Inferior parietal cortex (tissue), 1 donor: Measurements from ENCODE around the gene TTLL4.
A peak's percentile ranks its signal among the peaks of the same experiment; 100 is the strongest.

ENCODE experiments used
- DNase-seq: peaks from one replicate; pipeline ENCODE4 v3.0.0-alpha.2; 2016; ENCODE audit errors: extremely low spot score

TTLL4 gene

DNA sequence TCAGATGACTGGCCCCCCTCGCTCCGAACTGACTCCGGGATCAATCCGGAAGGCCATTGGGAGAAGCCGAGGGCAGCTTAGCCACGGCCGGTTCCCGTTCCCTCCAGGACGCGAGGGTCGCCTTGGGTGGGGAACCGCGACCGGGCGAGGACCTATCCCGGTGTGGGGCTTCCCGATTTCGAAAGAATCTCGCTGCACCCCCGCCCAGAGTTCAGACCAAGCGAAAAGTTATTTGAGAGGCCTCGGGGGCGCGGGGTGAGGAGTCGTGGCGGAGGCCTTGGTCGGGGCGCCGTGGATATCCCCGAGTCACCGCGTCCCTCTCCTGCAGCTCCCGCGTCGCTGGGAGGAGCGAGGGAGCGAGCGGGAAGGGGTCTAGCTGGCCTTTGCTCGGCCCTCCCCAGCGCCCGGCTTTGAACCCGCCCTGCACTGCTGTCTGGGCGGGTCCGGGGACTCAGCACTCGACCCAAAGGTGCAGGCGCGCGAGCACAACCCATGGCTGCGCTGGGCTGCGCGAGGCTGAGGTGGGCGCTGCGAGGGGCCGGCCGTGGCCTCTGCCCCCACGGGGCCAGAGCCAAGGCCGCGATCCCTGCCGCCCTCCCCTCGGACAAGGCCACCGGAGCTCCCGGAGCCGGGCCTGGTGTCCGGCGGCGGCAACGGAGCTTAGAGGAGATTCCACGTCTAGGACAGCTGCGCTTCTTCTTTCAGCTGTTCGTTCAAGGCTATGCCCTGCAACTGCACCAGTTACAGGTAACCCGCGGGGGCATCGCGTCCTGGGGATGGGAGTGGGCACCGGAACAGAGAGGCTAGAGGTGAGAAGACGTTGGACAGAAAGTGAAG, 71.3 kb downstream of the TTLL4 start, which contains the start of gene CYP27A1:
TSS of gene CYP27A1 (plus strand) at position 457 of the 837 bp plus-strand sequence. CDS start at position 493, 36 bp downstream.
- peak; percentile 48 for DNase-seq

DNA sequence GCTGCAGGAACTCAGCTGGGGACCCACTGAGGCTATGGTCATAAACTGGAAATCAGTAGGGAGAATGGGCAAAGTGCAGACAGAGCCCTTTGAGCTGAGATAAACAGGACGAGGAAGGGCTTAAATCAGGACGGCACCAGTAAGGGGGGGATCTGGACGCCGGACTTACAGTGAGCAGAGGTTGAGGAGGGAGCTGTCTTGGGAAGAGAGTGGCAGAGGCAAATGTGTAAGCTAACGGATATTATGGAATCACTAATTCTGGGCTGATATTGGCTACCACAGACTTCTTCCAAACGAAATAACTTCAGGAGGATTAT, 71.9 kb downstream of the TTLL4 start:
- DNase-seq, result no peak

DNA sequence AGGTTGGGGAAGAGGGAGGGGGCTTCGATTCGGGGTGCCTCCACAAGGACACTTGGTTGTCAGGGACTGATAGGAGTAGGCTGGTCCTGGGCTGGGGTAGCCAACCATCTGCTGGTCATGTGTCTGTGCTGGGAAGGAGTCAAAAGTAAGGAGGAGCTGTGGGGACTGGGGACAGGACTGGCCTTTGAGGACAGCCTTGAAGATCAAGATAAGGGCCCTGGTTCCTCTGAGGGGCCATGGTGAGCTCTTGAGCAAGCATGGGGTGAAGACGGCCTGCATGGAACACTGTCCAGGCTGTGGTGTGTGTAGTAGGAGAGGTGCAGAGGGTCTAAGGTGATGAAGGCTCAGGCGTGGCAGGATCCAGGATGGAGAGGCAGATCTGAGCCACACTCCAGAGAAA, 73.1 kb downstream of the TTLL4 start:
- no peak for DNase-seq

DNA sequence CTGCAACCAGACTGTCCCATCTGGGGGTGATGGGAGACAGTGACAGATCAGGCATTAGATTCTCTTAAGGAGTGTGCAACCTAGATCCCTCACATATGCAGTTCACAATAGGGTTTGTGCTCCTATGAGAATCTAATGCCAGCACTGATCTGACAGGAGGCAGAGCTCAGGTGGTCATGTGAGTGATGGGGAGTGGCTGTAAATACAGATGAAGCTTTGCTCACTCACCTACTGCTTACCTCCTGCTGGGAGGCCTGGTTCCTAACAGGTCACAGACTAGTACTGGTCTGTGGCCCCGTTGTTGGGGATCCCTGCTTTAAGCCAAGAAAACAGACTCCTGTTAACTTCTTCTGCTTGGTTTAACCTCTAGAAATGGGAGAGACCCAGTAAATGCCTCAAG, 74.5 kb downstream of the TTLL4 start:
- DNase-seq, result no peak

DNA sequence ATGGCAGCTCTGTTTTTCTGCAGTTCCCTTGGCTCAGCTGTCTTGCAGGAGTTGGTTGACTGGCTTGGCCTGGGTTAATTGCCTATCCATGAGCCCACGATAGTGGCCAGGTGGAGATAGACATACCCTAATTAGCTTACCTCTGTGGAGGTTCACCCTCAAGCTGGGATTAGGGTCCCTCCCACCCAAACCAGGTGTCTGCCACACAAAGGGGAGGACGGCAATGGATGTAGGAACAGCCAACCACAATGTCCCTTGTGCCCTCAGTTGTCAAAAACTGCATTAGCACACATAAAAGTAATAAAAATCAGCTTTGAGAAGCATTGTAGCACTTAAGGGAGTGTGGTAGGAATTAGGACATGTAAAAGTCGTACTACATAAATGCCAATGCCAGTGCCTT, 75.5 kb downstream of the TTLL4 start:
- no peak for DNase-seq

DNA sequence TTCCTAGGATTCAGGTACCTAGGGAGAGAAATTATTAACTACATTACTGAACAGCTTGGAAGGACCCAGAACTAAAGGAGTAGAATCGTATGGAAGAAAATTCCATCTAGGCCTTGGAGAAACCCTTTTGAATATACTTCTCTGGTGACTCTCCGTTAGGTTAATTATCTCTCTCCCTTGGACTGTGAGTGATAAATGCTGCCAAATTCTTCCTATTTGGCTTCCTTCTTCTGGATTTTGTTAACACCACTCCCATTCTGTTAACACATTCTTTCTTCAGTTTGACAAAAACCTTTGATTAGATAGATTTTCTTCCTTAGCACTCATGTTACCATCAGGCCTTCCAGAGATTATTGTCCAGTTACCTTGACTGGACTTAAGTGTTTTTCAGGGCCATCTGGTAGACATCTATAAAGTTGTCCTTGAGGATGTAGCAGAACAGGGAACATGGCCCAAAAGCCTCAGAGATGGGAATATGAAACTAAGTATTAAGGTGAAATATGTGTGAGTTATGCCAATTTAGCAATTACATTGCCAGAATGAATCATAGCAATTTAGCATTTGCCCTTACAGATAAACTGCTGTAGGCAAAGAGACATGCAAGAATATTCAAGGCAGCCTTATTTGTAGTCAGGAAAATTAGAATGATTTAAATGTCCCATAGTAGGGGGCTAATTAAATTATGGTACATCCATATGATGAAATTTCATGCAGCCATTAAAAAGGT, 78.1 kb downstream of the TTLL4 start:
- DNase-seq, result no peak

DNA sequence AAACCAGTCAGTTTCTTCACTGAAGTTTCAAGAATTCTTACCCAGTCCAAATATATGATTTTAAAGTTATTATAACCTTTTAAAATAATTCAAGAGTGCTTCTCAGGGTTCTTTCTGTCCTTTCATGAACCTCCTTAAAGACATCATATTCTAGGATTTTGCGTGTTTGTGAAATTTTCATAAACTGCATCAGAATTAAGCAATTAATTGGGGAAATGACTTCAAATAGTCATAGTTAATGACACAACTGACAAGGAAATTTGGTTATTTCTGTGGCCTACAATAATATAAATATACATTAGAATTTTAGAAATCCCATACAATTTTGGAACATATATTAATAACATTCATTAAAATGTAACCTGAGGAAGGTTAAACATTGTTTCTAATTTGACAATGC, 81.8 kb downstream of the TTLL4 start:
- DNase-seq, result no peak

DNA sequence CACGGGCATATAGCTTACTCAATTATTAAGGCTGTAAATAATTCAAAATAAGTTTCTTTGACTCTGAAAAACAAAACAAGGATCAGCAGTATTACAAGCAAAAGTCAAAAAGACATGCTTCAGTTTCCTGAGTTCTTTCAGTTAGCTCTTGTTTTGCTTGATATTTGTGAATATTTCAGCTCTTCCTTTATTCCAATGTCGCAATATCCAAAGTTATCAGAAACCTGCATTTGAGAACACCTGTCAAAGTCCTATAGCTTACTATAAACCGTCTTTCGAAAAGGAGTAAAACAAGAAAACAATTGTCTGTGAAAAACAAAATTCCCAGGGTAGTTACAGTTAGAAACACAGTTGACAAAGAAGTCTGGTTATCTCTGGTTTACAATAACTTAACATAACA, 86.1 kb downstream of the TTLL4 start:
- no peak for DNase-seq

DNA sequence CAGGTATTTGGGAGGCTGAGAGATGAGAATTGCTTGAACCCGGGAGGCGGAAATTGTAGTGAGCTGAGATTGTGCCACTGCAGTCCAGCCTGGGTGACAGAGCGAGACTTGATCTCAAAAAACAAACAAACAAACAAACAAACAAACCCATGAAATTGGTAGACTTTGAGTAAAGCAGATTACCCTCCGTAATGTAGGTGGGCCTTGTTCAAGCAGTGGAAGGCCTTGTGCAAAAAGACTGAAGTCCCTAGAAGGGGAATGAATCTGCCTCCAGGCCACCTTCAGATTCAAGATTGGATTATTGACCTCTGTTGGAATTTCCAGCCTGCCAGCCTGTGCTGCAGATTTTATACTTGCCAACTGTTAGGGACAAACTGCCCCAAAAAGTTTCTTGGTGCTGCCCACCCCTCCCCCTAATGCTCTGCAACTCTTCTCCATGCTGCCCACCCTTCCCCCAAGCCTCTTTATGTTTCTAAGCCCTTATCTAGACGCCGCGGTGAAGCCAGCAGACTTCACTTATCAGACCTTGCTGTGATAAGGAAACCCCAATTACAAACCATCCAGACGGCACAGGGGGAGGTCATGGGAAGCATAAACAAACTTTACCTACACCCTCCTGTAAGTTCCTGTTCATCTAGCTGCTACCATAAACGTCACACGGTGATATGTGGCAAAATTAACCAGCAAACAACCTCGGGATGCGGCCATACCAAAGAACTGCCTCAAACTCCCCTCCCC, 88.3 kb downstream of the TTLL4 start:
- no peak for DNase-seq

DNA sequence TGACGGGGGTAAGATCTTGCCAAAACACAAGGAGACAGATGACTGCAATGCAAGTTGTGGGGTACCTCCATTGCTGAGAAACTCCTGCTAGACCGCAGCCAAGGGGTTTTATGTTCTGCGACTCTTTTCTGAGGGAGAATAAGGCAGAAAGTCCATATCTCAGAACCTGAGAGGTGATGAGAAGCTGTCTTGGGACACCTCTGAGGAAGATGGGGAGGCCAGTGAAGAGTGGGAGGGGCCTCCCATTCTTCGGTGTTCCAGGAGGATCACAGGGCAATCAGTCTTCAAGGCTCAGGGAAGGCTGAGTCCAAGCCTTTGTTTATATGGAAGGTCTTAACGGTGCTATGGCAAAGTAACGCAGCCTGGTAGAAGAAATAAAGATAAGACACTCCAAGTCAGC, 89.4 kb downstream of the TTLL4 start:
- DNase-seq, result no peak

DNA sequence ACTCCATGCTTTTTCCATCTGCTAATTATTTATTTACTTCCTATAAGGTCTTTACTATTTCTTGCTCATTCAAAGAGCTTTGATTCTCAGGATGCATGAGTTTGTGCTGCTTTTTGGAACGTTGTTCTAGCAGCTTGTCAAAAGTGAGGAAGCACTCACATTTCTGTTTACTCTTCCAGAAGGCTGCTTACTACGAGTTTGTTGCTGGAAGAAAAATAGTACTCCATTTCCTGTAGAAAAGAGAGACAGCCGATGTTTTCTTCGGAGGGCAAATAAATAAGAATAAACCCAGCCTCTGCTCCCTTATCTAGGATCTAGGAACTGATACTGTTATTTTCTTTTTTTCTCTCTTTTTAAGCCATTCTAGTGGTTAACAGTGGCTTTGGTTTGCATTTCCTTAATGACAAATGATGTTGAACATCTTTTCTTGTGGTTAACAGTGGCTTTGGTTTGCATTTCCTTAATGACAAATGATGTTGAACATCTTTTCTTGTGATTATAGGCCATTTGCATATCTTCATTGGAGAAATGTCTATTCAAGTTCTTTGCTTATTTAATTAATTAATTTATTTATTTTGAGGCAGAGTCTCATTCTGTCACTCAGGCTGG, 91.9 kb downstream of the TTLL4 start:
- no peak for DNase-seq

DNA sequence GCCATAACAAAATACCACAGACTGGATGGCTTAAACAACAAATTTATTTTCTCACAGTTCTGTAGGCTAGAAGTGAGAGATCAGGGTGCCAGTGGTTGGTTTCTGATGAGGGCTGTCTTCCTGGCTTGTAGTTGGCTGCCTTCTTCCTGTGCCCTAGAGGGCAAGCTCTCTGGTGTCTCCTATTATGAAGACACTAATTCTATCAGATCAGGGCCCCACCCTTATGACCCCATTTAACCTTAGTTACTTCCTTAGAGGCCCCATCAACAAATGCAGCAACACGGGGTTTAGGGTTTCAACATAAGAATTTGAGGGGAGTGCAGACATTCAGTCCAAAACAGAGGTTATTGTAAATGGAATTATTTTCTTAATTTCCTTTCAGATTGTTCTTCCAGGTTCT, 94.2 kb downstream of the TTLL4 start:
- DNase-seq, result no peak
